ENCODE results near the gene UST. TPM values are rescaled to one million over a fixed set of nuclear protein-coding genes. Genes with fewer than 3 reads are reported as not detected.

Gene UST
- polyA plus RNA-seq, 1 donor from 2014 or later = 7.5 TPM

GRCh38 chr6:148780918-148781436, 34.1 kb downstream of the UST start (continued):
- no peak for TF ChIP-seq EZH2 (IDR thresholded peaks at IDR 0.05; ENCODE audit: borderline replicate concordance, insufficient read depth, low read length, poor library complexity, severe bottlenecking)

- H3K9me2 ChIP-seq (ENCODE audit: insufficient read depth, low read length) = no peaks in the 10 kb centered on the region
- no peak overlapping the region for H3K9ac ChIP-seq (ENCODE audit: low read length)
- H4K20me1 ChIP-seq (ENCODE audit: insufficient read depth) = no peaks in the 10 kb centered on the region
- no peaks in the 10 kb centered on the region for H3K27me3 ChIP-seq (ENCODE audit: insufficient read depth, low read depth, low read length)
- TF ChIP-seq CTCF (IDR thresholded peaks at IDR 0.05; ENCODE audit: poor library complexity, severe bottlenecking) = peak; percentile 21
- TF ChIP-seq MXI1 (conservative IDR thresholded peaks at IDR 0.05; ENCODE audit: poor library complexity, severe bottlenecking) = no peak
- no peak for TF ChIP-seq TAF1 (IDR thresholded peaks at IDR 0.05; ENCODE audit: low read depth)
- TF ChIP-seq EZH2 (IDR thresholded peaks at IDR 0.05; ENCODE audit: borderline replicate concordance, insufficient read depth, low read length, poor library complexity, severe bottlenecking) = no peak
- TF ChIP-seq RAD21 (conservative IDR thresholded peaks at IDR 0.05) = peak; percentile 19
- TF ChIP-seq REST (IDR thresholded peaks at IDR 0.05; ENCODE audit: borderline replicate concordance) = peak; percentile 89
- TF ChIP-seq POLR2AphosphoS5 (IDR thresholded peaks at IDR 0.05) = peak; percentile 47
- no peak for TF ChIP-seq SMC3 (conservative IDR thresholded peaks at IDR 0.05; ENCODE audit: poor library complexity)
- peak; percentile 11 for TF ChIP-seq EP300 (conservative IDR thresholded peaks at IDR 0.05; ENCODE audit: poor library complexity, severe bottlenecking)
- H3K27ac ChIP-seq (ENCODE audit: low read length) = peak overlapping the region; percentile 24
- H3K4me3 ChIP-seq (ENCODE audit: low read length) = no peak overlapping the region
- H3K4me2 ChIP-seq (ENCODE audit: low read length) = no peak overlapping the region
- H3K9me3 ChIP-seq (ENCODE audit: low read length) = no peaks in the 10 kb centered on the region
- no peaks in the 10 kb centered on the region for H3K79me2 ChIP-seq (replicated peaks; ENCODE audit: insufficient read depth, low read length)
- no peak overlapping the region for H2AFZ ChIP-seq (ENCODE audit: low read depth, low read length)
- H3K36me3 ChIP-seq (ENCODE audit: insufficient read depth, low read length) = no peaks in the 10 kb centered on the region
- no peaks in the 10 kb centered on the region for H3F3A ChIP-seq (ENCODE audit: insufficient read depth, low read length, poor library complexity, severe bottlenecking)
These were observed 43.1 kb downstream of the UST start for GRCh38 chr6:148789948-148790347.

- Histone ChIP-seq H3K9me3 (ENCODE audit: low read length) (no peaks in the 10 kb centered on the region), H3K4me3 (ENCODE audit: low read length) (no peak overlapping the region), H3K27ac (ENCODE audit: low read length) (peak overlapping the region; percentile 18), H4K20me1 (ENCODE audit: insufficient read depth) (no peaks in the 10 kb centered on the region), H3K9me2 (ENCODE audit: insufficient read depth, low read length) (no peaks in the 10 kb centered on the region), H3K27me3 (ENCODE audit: insufficient read depth, low read depth, low read length) (no peaks in the 10 kb centered on the region), H3K9ac (ENCODE audit: low read length) (no peak overlapping the region), H3K4me2 (ENCODE audit: low read length) (no peak overlapping the region), H3K79me2 (replicated peaks; ENCODE audit: insufficient read depth, low read length) (no peaks in the 10 kb centered on the region), H3K36me3 (ENCODE audit: insufficient read depth, low read length) (no peaks in the 10 kb centered on the region), H2AFZ (ENCODE audit: low read depth, low read length) (no peak overlapping the region), H3F3A (ENCODE audit: insufficient read depth, low read length, poor library complexity, severe bottlenecking) (no peaks in the 10 kb centered on the region)
- no peak for TF ChIP-seq CTCF (IDR thresholded peaks at IDR 0.05; ENCODE audit: poor library complexity, severe bottlenecking)
These were observed 43.6 kb downstream of the UST start for GRCh38 chr6:148790404-148790803.
